Activated CD4-positive, alpha-beta T cell treated with anti-CD3 and anti-CD28 coated beads, Interleukin-2, Interleukin-6, amounts not matched to agents 100 ng/mL and 50 ng/mL, durations not matched to agents 16 hours and 8 hours (primary cell): ENCODE results near the gene CDYL.
"Not testable (repeated sequence)": the region's sequence is repeated elsewhere in the genome, so short reads cannot be mapped to it uniquely, and the experiment has no call there.

Source experiments
- DNase-seq: peaks from one replicate; pipeline ENCODE4 v3.0.0-alpha.2; 2020

Gene CDYL

DNA sequence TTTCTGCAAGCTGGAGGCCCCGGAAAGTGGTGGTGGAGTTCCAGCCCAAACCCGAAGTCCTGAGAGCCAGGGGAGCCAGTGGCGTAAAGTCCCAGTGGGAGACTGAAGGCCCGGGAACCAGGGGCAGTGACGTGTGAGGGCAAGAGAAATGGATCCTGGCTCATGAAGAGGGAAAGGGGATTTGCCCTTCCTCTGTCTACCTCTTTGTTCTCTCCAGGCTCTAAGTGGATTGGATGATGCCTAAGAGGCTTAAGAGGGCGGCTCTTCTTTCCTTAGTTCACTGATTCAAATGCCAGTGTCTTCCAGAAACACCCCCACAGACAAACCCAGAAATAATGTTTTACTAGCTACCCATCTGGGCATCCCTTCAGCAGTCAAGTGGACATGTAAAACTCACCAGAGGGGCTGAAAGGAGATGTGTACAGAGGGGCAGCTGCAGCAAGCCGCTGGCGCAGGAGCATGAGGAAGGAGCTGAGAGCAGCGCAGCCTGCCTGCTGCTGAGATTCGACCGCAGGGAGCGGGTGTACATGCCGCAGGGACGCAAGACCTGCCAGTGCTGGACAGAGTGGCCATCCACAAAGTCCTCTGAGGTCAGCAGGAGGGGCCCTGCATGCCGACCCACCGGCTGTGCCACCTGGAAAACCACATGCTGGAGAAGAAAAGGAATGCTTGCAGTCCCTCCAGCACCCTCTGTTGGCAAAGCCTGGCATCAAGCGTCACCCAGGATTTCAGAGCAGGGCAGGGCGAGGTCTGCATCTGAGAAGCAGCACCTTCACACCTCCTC lies 29.5 kb downstream of the CDYL start:
- DNase-seq = peak; percentile 25

DNA sequence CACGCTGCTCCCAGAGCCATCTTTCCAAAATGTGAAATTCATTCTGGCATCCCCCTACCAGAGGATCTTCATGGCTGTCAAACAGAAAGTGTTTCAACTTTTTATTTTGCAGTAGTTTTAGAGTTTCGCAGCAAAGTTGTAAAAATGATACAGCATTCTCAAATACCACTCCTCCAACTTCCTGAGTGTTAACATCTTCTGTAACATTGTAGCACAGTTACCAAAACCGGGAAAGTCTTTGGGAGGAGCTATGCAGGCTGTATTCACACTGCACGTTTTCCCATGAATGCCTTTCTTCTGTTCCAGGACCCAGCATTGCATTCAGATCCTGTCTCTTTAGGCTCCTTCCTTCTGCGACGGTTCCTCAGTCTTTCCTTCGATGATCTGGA lies 30.1 kb downstream of the CDYL start:
- no peak for DNase-seq

DNA sequence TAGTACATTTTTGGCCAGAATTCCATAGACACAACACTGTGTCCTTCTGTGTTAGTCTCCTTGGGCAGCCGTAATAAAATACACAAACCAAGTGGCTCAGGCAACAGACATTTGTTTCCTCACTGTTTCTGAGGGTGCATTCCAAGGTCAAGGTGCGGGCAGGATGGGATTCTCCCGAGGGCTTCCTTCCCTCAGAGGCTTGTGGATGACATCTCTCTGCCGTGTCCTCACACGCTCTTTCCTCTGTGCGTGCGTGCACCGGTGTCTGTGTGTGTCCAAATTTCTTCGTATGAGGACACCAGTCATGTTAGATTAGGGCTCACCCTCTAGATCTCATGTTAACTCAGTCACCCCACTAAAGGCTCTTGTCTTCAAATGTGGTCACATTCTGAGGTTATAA lies 30.6 kb downstream of the CDYL start:
- no peak for DNase-seq

DNA sequence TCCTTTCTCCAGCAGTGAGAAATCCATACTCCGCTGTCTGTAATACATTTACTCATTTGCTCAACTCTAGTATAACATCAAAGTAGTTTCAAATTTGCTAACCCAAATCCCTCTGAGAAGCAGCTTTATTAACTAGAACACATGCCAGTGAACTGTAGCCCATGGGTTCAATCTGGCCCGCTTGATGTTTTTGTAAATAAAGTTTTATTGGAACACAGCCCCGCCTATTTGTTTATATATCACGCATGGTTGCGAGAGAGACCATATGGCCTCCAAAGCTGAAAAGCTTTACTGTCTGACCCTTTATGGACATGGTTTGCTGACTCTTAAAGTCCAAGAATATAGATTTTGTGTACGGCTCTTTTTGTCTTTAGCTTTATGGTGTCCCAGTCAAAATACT lies 32.2 kb downstream of the CDYL start:
- DNase-seq = no peak

DNA sequence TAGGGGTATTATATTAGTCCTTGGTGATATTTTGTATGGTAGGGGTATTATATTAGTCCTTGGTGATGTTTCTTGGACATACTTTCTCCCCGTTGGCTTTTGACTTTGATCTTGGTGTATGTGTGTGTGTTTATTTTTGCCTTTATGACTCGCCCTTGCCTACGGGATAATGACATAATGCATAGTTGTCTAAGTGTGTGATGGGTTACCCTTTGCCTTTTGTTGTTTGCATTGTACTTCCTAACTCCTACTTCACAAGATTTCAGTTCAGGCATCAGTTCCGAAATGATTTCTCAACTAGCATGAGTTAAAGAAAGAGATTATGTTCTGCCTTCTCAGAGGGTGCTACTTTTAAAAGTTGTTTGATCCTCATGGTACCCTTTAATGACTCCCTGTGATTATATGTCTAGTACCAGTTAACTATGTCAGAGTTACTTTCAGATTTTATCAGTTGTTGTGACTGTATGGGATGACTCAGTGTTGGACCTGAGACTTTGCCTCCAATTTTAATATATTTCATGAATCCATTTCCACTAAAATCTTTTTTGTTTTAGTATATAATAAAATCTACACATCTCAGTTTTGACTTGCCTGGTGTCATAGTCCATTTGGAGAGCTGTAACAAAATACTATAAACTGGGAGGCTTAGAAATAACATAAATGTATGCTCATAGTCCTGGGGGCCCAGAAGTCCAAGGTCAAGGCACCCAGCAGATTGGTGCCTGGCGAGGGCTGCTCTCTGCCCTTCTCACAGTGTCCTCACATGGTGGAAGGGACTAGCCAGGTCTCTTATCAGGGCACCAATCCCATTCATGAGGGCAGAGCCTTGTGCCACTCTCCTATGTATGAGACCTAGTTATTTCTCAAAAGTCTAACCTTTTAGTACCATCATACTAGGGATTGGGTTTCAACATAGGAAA lies 34.1 kb downstream of the CDYL start:
- DNase-seq = no peak

DNA sequence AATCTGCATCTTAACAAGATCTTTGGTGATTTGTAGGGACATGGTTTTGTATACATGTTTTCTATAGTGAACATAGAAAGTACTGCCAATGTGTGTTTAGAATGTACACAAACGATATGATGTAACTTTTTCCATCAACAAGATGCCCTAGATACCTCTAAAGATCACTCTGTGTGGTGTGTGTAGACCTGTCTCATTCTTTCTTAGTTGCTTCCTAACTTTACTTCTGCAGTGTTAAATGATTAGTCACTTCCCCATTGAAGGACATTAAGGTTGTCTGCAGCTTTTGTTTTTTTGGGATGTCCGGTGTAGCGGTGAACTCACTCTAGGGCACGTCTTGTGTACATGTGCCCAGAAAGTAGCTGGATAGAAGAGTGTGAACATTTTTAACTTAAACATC lies 35.9 kb downstream of the CDYL start:
- DNase-seq = no peak

DNA sequence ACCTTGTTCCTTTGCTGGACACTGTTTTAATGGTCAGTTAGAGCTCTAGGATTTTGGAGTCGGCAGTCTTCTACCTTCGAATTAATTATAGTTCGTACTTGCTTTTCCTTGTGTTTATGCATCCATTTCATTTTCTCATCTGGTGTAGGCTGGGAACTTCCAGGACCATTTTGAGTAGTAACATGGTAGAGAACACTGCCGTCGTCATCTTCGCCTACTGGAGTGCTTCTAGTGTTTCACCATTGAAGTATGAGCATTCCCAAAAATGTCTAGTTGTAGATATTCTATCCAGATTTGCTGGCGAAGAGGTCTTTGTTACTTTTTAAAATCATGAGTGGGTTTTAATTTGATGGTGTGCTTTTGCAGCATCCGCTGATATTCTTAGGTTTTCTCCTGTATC lies 36.9 kb downstream of the CDYL start:
- no peak for DNase-seq

DNA sequence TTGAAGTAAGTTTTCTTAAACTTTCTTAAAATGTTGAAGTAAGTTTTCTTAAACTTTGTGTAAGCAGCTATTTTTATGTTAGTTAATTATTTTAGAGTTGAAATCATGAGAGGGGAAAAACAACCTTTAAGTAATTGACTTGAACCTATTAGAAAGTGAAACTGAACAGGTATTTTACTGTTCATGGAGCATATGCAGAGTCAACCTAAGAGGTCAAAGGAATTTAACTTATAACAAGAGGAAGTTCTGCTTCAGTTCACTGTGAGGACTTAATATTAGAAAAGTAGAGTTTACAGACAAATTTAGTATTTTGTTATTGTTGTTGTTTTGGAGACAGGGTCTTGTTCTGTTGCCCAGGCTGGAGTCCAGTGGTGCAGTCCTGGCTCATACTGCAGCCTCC lies 38.0 kb downstream of the CDYL start:
- DNase-seq = no peak

DNA sequence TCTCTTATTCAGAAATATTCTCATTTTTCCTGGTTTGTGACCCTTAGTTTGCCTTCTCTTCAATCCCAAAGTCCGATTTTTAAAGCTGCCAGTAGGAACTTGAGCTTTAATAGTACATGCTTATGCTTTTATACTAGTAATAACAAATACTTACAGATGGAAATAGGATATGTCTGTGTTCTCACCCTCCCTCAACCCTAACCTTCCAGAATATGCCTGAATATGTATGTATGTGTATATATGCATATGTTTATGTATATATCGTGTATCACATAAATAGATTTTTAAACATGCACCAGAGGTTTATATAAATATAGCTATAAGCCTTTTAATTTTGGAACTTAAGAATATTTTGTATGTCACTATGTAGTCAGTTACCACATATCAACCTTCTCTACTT lies 38.8 kb downstream of the CDYL start:
- DNase-seq = no peak

DNA sequence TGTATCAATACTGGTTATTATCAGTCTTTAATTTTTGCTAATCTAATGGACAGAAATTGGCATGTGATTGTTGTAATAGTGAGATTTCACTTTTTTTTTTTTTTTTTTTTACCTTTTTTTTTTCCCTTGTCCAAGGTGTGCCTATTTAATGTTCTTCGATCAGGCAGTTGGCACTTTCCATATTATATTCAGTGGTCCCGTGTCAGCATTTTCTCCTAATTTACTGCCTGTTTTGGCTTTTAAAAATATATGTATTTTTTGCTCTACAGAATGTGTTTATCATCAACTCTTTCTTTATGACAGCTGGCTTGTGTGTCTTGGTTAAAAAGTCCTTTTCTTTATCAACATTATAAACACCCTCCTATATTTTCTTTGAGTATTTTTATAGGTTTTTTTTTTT lies 39.4 kb downstream of the CDYL start:
- no peak for DNase-seq

DNA sequence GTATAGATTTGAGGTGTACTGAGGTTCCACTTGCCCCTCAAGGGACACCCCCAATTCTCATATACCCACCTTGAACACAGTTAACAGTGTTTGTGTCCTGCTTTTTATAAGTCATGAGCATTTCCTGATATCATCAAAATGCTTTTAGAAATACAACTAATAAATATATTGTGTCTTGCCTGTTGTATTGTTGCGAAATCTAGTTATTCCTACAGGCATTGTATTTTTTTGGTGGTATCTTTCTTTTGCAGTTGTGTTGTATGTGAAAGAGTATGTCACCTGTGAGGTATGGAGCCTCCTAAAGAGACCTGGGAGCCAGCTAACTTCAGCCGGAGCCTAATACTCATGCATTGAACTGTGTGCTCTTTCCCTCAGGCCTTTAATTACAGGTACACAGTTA lies 40.7 kb downstream of the CDYL start:
- no peak for DNase-seq

DNA sequence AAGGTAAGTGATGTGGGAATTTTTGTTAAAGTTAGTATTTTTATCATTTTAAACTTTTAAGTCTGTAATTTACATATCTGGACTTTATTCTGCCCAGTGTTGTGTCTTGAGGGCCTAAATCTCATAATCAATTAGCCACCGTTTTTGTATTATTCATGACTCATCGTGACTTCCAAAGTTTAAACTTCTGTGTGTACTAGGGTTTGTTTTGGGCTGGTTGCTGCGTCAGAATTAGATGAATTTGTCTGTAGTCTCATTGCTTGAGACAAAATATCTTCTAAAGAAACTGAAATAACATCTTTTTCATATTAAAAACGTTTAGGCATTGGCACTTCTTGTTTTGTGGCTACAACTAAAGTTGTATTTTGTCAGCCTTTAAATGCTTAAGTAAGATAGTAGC lies 41.3 kb downstream of the CDYL start:
- no peak for DNase-seq

DNA sequence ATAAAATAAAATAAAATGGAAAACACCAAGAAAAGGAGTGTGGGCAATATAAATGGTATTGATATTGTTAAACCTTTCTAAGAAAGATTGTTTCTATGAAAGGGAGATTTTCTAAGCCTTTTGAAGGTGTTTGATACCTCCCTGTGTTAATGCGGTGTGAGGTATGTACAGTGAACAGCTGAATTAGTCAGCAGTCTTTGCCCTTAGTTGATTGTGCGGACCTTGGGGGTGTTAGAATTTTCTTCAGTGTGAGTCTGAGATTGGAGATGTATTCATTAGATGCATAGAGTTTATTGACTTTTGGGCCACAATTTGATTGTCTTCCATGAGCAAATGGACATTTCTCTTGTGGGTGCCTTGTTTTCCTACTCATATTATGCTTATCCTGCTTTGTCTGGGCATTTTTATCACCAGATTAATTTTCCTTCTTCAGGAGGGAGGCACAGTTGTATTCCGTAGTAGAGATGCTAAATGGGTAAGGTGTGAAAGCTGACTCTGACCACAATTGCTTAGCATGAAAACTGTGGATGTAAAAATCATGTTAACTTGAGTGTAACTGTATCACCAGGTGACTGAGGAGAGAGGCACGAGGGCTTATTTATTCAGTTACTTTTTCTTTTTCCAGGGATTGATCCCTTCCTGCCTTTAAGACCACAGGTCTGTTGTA lies 42.2 kb downstream of the CDYL start:
- no peak for DNase-seq

DNA sequence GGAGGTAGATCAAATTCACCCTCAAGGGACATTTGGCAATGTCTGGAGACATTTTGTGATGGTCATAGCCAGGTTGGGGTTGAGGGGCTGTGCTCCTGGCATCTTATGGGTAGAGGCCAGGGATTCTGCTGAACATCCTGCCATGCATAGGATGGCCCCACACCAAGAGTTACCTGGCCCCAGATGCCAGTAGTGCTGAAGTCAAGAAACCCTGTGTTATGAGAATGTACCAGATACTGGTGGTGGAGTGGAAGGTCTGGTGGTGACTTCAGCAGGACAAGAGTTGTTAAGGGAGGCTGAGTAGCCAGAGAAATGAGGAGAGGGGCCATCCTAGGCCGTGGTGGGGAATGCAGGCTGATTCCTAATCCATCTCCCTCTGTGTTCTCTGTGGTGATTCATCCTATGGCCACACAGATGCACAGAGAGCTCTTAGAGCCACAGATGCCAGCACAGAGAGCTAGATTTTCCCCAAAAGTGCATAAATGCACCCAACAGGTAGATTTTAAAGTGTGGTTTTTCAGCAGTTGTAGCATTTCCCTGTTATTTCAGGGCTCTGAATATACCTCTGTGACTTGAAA lies 43.6 kb downstream of the CDYL start:
- DNase-seq = no peak

DNA sequence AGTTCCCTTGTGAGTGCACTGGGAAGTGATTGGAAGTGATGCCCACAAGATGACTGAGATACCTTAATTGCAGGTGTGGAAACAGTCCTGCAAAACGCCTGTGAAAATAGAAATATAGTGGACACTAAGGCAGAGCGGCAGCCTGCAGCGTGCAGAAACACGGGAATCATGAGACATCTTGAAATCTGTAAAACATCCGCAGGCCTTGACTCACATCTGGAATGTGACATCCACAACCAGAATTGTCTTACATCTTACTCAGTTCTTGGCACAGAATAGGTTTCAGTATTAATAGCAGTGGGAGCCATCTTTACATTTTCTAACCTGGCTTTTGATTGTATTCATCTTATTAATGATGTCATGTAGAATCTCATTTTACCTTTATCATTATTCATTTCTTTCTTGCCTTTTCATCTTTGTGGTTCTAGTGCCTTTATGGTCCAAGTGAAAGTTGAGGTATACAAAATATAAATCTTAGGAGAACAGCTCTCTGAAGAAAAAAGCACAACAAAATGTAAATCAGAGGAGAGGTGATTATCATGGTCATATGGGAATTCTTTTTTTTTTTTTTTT lies 44.6 kb downstream of the CDYL start:
- peak; percentile 63 for DNase-seq

DNA sequence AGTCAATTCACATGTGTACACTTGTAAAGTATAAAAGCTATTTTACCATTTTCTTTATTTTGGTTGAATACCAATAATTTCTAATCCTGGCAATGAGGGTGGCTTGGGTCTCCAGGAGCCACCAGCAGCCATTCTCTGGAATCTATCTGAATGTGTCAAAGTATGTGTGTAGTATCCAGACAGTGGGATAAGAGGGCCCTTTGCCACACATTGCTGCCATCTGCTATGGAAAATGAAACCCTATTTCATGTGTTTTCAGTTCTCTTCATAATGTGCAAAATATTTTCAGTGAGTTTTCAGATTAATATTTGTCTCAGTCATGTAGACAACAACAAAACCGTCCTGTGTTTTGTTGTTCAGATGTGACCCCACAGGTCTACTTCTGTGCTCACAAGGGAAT lies 46.3 kb downstream of the CDYL start:
- no peak for DNase-seq

DNA sequence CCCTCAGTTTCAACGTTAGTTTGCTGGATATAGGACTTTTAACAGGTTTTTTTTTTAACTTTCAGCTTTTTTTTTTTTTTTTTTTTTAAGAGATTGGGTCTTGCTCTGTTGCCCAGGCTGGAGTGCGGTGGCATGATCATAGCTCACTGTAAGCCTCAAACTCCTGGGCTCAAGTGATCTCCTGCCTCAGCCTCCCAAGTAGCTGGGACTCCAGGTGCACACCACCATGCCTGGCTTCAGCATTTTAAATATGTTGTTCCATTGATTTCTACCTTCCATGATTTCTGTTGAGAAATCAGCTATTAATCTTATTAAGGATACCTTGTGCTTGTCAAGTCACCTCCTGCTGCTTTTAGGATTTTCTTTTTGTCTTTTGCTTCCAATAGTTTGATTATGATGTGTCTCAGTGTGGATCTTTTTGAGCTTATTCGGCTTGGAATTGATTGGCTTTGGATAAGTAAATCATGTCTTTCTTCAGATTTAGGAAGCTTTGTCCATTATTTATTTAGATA lies 52.0 kb downstream of the CDYL start:
- no peak for DNase-seq

DNA sequence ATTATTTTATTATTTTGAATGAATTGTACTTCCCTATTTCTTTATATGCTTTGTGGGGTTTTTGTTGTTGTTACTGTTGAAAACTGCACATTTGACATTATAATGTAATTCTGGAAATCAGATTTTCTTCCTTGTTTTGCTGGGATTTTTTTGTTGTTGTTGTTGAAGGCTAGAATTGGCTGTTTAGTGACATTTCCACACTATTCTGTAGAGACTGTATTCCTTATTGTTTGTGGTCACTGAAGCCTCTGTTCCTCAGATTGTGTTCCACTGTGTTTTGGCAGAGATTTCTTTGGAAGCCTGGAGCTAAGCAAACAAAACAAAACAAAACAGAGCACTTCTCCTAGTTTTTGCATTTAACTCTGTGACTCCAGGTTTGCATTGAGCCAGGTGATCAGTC lies 52.9 kb downstream of the CDYL start:
- DNase-seq = no peak

DNA sequence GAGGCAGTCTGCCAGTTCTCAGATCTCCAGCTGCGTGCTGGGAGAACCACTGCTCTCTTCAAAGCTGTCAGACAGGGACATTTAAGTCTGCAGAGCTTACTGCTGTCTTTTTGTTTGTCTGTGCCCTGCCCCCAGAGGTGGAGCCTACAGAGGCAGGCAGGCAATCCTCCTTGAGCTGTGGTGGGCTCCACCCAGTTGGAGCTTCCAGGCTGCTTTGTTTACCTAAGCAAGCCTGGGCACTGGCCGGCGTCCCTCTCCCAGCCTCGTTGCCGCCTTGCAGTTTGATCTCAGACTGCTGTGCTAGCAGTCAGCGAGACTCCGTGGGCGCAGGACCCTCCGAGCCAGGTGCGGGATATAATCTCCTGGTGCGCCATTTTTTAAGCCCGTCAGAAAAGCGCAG lies 59.3 kb downstream of the CDYL start:
- not testable (repeated sequence) for DNase-seq

DNA sequence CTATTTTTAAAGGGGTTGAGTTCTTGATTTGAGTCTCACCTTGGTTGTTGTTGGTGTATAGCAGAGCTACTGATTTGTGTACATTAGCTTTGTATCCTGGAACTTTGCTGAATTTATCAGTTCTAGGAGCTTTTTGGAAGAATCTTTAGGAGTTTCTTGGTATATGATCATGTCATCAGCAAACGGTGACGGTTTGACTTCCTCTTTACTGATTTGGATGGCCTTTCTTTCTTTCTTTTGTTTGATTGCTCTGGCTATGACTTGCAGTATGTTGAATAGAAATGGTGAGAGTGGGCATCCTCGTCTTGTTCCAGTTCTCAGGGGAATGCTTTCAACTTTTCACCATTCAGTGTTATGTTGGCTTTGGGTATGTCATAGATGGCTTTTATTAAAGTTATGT lies 64.0 kb downstream of the CDYL start:
- no peak for DNase-seq

DNA sequence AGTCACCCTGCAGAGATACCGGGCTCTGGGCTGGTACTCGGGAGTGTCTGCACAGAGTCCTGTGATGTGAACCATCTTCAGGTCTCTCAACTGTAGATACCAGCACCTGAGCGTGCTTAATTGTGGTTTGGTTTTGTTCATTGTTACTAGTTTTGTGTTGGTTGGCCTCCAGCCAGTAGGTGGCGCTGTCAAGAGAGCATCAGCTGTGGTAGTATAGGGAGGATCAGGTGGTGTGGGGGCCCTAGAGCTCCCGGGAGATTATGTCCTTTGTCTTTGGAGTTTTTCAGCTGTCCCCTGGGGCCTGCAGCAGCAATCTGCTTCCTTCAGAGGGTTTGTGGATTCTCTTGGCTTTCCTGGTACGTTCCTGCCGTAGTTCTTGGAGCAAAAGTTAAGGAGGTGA lies 67.9 kb downstream of the CDYL start:
- DNase-seq = peak; percentile 23

DNA sequence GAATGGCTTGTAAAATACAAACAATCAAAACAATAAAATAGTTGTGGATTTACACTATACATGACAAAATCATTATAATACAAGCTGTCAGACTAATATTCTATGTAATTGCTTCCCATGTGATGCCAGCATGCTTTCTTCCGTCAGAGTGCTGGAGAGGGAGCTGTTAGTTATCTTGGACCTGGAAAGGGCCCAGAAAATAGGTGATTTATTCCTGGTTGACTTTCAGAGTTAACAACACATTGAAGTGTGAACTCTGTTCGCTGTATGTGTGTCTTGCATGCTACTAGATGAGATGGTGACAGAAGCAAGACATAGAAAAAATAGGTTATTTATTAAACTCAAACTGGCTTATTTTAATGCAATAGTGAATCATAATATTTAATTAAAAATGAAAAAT lies 70.2 kb downstream of the CDYL start:
- DNase-seq = no peak
